T-helper 1 cell treated with Interleukin-12 subunit alpha and Interleukin-12 subunit beta and Interleukin-4 antibody, amounts not matched to agents 30 ng/mL and 1 ng/mL, for 36 hours (primary cell): ENCODE results near the gene TCF21. TPM values are rescaled to one million over a fixed set of nuclear protein-coding genes. Genes with fewer than 3 reads are reported as not detected.

Source experiments
- intact Hi-C: fragments of 100-400 bp; cut with micrococcal nuclease; formaldehyde crosslinking; loops from one replicate; pipeline ENCODE4 v1.15.1; 2024
- total RNA-seq: library from RNA; stranded (reverse); gene quantifications from 2 replicates; pipeline ENCODE4 v1.2.3, GENCODE V29; 2022

Gene TCF21
- total RNA-seq, 1 donor from 2014 or later = not detected

- intact Hi-C loops = loop anchor here (2.0 kb wide), 1 partner anchor 647 kb away; no protein-coding TSS in a partner anchor
Observed at GRCh38 chr6:133889557-133890403, 867 bp downstream of the TCF21 start.

GRCh38 chr6:133890711-133891148 is 1.8 kb downstream of the TCF21 start:
- intact Hi-C loops = loop anchor here (1.0 to 2.0 kb wide), 2 partner anchors 35 to 648 kb away; no protein-coding TSS in a partner anchor

- intact Hi-C loops = loop anchor here (1.0 to 2.0 kb wide), 2 partner anchors 36 to 649 kb away; no protein-coding TSS in a partner anchor
Observed at GRCh38 chr6:133891149-133891926, 2.4 kb downstream of the TCF21 start.

GRCh38 chr6:133891927-133892812 is 3.3 kb downstream of the TCF21 start:
- intact Hi-C loops = loop anchor here (1.0 to 2.0 kb wide), 2 partner anchors 37 to 649 kb away; no protein-coding TSS in a partner anchor

GRCh38 chr6:133892813-133893691 is 4.1 kb downstream of the TCF21 start:
- intact Hi-C loops = no loop called here

GRCh38 chr6:133893946-133894345 is 5.0 kb downstream of the TCF21 start:
- intact Hi-C loops = no loop called here

- intact Hi-C loops = no loop called here
Observed at GRCh38 chr6:133894369-133894768, 5.5 kb downstream of the TCF21 start.

GRCh38 chr6:133894795-133895358 is 6.0 kb downstream of the TCF21 start:
- intact Hi-C loops = no loop called here

GRCh38 chr6:133895573-133896343 is 6.8 kb downstream of the TCF21 start:
- intact Hi-C loops = no loop called here

- intact Hi-C loops = no loop called here
Observed at GRCh38 chr6:133896344-133896721, 7.4 kb downstream of the TCF21 start.

GRCh38 chr6:133898263-133898662 is 9.3 kb downstream of the TCF21 start:
- intact Hi-C loops = no loop called here

- intact Hi-C loops = no loop called here
Observed at GRCh38 chr6:133899556-133899955, 10.6 kb downstream of the TCF21 start.

- intact Hi-C loops = no loop called here
Observed at GRCh38 chr6:133903855-133904254, 14.9 kb downstream of the TCF21 start.

- intact Hi-C loops = no loop called here
Observed at GRCh38 chr6:133906050-133906449, 17.1 kb downstream of the TCF21 start.

GRCh38 chr6:133916650-133917151 is 27.8 kb downstream of the TCF21 start:
- intact Hi-C loops = loop anchor here (1.0 to 5.0 kb wide), 4 partner anchors 79 to 1386 kb away; no protein-coding TSS in a partner anchor

GRCh38 chr6:133917781-133918180 is 28.9 kb downstream of the TCF21 start:
- intact Hi-C loops = loop anchor here (5.0 kb wide), 1 partner anchor 955 kb away; no protein-coding TSS in a partner anchor

GRCh38 chr6:133918208-133918930 is 29.5 kb downstream of the TCF21 start:
- intact Hi-C loops = loop anchor here (5.0 kb wide), 1 partner anchor 956 kb away; no protein-coding TSS in a partner anchor

- intact Hi-C loops = loop anchor here (5.0 kb wide), 1 partner anchor 957 kb away; no protein-coding TSS in a partner anchor
Observed at GRCh38 chr6:133919362-133919761, 30.4 kb downstream of the TCF21 start.
